ENCODE measurements around the gene C1QTNF7. TPM values are rescaled to one million over a fixed set of nuclear protein-coding genes. Genes with fewer than 3 reads are reported as not detected.

The C1QTNF7 gene
- 10 to 100 TPM in 2 of 6 donors, 1 to 10 TPM in 4; 2.3 to 13.3 (median 7.9) TPM for total RNA-seq

DNA sequence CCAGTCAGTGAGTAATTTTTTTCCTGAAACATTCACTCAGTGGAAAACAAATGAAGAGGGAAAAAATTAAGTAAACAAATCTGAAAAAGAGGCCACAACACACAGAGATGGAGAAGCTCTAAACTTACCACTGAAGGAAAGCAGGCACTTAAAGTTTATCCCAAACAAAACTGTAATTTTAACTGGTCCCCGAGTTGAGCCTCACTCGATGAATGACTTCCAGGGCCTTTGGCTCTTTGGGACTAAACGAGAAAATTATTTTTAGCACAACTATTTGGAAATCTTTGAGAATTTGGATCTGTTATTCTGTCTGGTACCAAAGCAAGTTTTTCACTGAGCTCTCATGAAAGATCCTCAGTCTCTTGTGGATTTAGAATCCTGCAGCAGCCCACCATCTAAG, at the start of gene C1QTNF7:
TSS of gene C1QTNF7 (plus strand) at position 333 of the 400 bp plus-strand sequence. CDS start 7,711 bp downstream, outside the sequence.
- WGBS, 2 donors, result 68% methylated on average over 3 of the region's 3 CpGs
- Histone ChIP-seq H3K36me3 (no peaks in the 10 kb centered on the region), H3K4me3 (peak within 1 kb of the TSS in 1 of 4 donors; percentile 1)

GRCh38 chr4:15378062-15378461, 49.8 kb upstream of the C1QTNF7 start:
- 0% methylated on average over 1 of the region's 1 CpG for WGBS, 2 donors
- H3K27ac ChIP-seq, result no peak overlapping the region
- H3K9me3 ChIP-seq, result no peaks in the 10 kb centered on the region
- H3K4me1 ChIP-seq, result peaks cover 14 to 20% (median 17%) of the 10 kb centered on the region in 4 donors
- no peaks in the 10 kb centered on the region for H3K27me3 ChIP-seq
- ATAC-seq (ENCODE audit: low FRiP score in 2 of 2) (peak in 1 of 2 donors; percentile 53), DNase-seq (no peak)
- no peaks in the 10 kb centered on the region for H3K36me3 ChIP-seq
- TF ChIP-seq CTCF (IDR thresholded peaks at IDR 0.05) (no peak), POLR2AphosphoS5 (IDR thresholded peaks at IDR 0.05) (no peak), POLR2A (IDR thresholded peaks at IDR 0.05) (no peak), EP300 (IDR thresholded peaks at IDR 0.05) (no peak)
- H3K4me3 ChIP-seq, result no peak overlapping the region

More for the DNA sequence above, at the start of gene C1QTNF7:
- ATAC-seq (ENCODE audit: low FRiP score in 2 of 2) (no peak), DNase-seq (no peak)
- TF ChIP-seq POLR2AphosphoS5 (IDR thresholded peaks at IDR 0.05), result no peak
- no peak for TF ChIP-seq EP300 (IDR thresholded peaks at IDR 0.05)
- no peak for TF ChIP-seq POLR2A (IDR thresholded peaks at IDR 0.05)
- TF ChIP-seq CTCF (IDR thresholded peaks at IDR 0.05), result no peak
- peaks cover 0 to 17% (median 3%) of the 10 kb centered on the region in 4 donors for H3K4me1 ChIP-seq
- H3K27me3 ChIP-seq, result no peaks in the 10 kb centered on the region
- H3K27ac ChIP-seq, result peak within 1 kb of the TSS in 2 of 4 donors; percentile 44 to 56
- H3K9me3 ChIP-seq, result no peaks in the 10 kb centered on the region

DNA sequence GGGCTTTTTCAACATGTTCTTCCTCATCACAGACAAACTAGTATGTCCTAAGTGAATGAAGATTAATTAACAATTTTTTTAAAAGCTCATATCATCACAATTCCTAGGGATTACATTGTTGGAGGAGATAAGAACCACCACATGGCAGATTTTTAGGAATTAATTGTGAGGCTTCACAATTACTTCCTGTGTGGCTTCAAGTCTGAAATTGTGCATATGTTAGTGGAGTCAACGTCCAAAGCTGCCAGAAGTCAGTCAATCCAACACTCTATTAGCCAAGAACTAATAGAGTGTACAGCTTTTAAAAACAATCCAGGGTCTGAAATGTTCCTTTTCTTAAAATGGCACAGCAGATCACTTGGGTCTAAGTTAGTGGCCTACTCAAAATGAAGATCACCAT, 49.3 kb upstream of the C1QTNF7 start:
- Histone ChIP-seq H3K4me3 (no peak overlapping the region), H3K36me3 (no peaks in the 10 kb centered on the region), H3K4me1 (peaks cover 14 to 21% (median 17%) of the 10 kb centered on the region in 4 donors), H3K27ac (no peak overlapping the region), H3K27me3 (no peaks in the 10 kb centered on the region), H3K9me3 (no peaks in the 10 kb centered on the region)
- ATAC-seq (ENCODE audit: low FRiP score in 2 of 2), result no peak
- TF ChIP-seq EP300 (IDR thresholded peaks at IDR 0.05), result no peak
- no peak for TF ChIP-seq CTCF (IDR thresholded peaks at IDR 0.05)
- TF ChIP-seq POLR2A (IDR thresholded peaks at IDR 0.05), result no peak
- TF ChIP-seq POLR2AphosphoS5 (IDR thresholded peaks at IDR 0.05), result no peak
- DNase-seq, result no peak
- WGBS, 2 donors, result 21 to 35% methylated on average over 1 of the region's 1 CpG

DNA sequence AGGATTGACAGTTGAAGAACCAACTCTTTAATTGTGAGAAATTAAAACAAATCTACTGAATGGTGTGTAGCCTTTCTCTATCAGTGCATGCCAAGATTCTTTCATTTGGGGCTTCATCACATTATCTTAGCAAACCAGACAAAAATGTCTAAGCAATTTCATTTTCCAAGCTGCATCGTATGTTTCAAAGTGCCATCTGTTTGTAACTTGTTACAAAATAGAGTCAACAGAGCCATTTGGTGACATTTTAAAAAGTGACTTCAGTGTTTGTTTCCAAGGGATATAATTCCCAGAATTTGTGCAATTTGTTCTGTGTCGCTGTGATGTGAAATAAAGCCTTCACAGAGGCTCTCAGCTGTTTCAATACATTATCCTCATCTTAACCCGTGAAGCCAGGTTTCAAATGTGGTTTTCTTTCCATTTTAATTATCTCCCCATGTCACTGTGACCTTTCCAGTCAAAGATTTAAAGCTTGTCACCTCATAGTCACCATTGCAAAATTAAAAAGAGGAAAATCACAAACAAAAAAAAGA, 46.0 kb upstream of the C1QTNF7 start:
- WGBS, 2 donors, result 56 to 74% methylated on average over 3 of the region's 3 CpGs
- TF ChIP-seq POLR2A (IDR thresholded peaks at IDR 0.05), result no peak
- TF ChIP-seq CTCF (IDR thresholded peaks at IDR 0.05), result no peak
- TF ChIP-seq EP300 (IDR thresholded peaks at IDR 0.05), result no peak
- TF ChIP-seq POLR2AphosphoS5 (IDR thresholded peaks at IDR 0.05), result no peak
- H3K36me3 ChIP-seq, result no peaks in the 10 kb centered on the region
- no peak for DNase-seq
- no peak overlapping the region for H3K4me3 ChIP-seq
- H3K4me1 ChIP-seq, result peaks cover under 1 to 13% (median 9%) of the 10 kb centered on the region in 4 donors
- no peaks in the 10 kb centered on the region for H3K27me3 ChIP-seq
- H3K27ac ChIP-seq, result no peak overlapping the region
- no peaks in the 10 kb centered on the region for H3K9me3 ChIP-seq
- ATAC-seq (ENCODE audit: low FRiP score in 2 of 2), result no peak

All from upper lobe of left lung (tissue), 6 donors.